ENCODE results near the gene MICAL1. TPM values are rescaled to one million over a fixed set of nuclear protein-coding genes. Genes with fewer than 3 reads are reported as not detected.

MICAL1 gene
- total RNA-seq, 1 donor from 2014 or later, result 782 TPM

DNA sequence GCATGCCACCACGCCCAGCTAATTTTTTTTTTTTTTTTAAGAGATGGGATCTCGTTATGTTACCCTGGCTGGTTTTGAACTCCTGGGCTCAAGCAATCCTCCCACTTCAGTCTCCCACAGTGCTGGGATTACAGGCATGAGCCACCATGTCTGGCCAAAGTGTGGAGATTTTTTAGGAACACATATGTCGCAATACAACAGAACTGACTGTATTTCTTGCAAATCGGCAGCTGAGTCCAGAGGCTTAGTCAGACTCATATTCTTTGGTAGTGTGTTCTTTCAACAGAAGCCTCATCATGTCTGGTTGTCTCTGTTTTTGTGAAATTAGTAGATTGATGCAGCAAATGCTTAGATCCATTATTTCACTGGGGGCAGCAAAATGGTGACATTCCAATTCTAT is 49.4 kb downstream of the MICAL1 start:
- Mint-ChIP-seq H3K9me3 (ENCODE audit: unreplicated experiment) (no peaks in the 10 kb centered on the region), H3K4me3 (ENCODE audit: unreplicated experiment) (no peak overlapping the region), H3K27me3 (ENCODE audit: unreplicated experiment) (no peaks in the 10 kb centered on the region), H3K27ac (ENCODE audit: unreplicated experiment) (no peak overlapping the region), H3K4me1 (ENCODE audit: low read depth, unreplicated experiment) (no peaks in the 10 kb centered on the region), H3K36me3 (ENCODE audit: unreplicated experiment) (no peaks in the 10 kb centered on the region)
- DNase-seq, result no peak
- TF ChIP-seq CTCF (IDR thresholded peaks at IDR 0.05; ENCODE audit: partially characterized antibody, unreplicated experiment), result no peak

DNA sequence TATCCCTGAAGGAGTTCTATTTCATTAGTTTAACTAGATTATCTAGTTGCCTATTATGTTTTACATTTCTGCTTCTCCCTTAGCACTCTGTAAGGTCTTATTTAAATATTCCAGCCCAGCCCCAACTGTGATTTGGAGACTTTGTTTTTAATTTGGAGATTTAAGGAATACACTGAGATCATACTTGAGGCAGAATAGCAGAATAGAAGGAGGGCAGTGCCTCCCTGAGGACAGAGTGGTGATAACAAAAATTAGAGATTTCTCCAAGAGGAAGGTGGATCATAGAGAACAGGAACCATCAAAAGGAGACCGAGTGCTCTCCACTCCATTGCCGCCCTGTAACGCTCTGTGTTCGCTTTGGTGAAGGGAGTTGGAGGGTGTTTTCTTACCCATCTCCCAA is 58.6 kb downstream of the MICAL1 start:
- Mint-ChIP-seq H3K4me1 (ENCODE audit: low read depth, unreplicated experiment) (no peaks in the 10 kb centered on the region), H3K27me3 (ENCODE audit: unreplicated experiment) (peaks cover 3% of the 10 kb centered on the region), H3K36me3 (ENCODE audit: unreplicated experiment) (no peaks in the 10 kb centered on the region), H3K9me3 (ENCODE audit: unreplicated experiment) (no peaks in the 10 kb centered on the region), H3K27ac (ENCODE audit: unreplicated experiment) (no peak overlapping the region), H3K4me3 (ENCODE audit: unreplicated experiment) (no peak overlapping the region)
- no peak for DNase-seq
- no peak for TF ChIP-seq CTCF (IDR thresholded peaks at IDR 0.05; ENCODE audit: partially characterized antibody, unreplicated experiment)

DNA sequence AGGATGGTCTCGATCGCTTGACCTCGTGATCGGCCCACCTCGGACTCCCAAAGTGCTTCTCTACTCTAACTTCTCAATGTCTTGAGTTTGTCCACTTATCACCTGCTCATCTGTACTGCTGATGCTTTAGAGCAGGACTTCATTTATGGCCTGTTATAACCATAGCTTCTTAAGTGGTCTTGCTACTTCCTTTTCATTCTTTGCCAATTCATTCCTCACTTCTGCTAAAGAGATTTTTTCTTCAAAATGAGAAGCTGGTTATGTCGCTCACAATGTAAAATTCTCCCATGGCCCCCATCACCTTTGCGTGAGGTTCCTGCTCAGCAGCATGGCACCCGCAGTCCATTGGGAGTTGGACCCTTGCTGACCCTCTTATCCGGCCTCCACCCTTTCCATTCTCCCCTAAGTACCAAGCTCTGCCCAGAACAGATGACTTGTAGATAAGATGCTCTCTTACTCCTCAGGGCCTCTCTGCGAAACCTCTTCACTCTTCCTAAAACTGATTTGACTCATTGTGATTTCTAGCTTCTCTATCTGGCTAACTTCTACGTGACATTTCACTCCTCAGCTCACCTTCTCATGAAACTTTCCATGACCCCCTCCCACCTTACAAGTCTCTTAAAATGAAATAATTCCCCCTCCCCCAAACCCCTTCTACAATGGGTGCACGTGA is 59.4 kb downstream of the MICAL1 start:
- Mint-ChIP-seq H3K27ac (ENCODE audit: unreplicated experiment) (no peak overlapping the region), H3K9me3 (ENCODE audit: unreplicated experiment) (no peaks in the 10 kb centered on the region), H3K4me1 (ENCODE audit: low read depth, unreplicated experiment) (peaks cover 2% of the 10 kb centered on the region), H3K4me3 (ENCODE audit: unreplicated experiment) (no peak overlapping the region), H3K27me3 (ENCODE audit: unreplicated experiment) (peaks cover 3% of the 10 kb centered on the region), H3K36me3 (ENCODE audit: unreplicated experiment) (no peaks in the 10 kb centered on the region)
- no peak for TF ChIP-seq CTCF (IDR thresholded peaks at IDR 0.05; ENCODE audit: partially characterized antibody, unreplicated experiment)
- DNase-seq, result no peak

Other genes with a start within 250 kb of the MICAL1 start
- gene CD164, start 73.3 kb downstream of the MICAL1 start, total RNA-seq (ENCODE audit: unreplicated experiment), result 45.5 TPM
- 0.83 TPM for gene PPIL6, start 15.1 kb downstream of the MICAL1 start, total RNA-seq (ENCODE audit: unreplicated experiment)
- gene SMPD2, start 15.0 kb downstream of the MICAL1 start, total RNA-seq (ENCODE audit: unreplicated experiment), result 6.4 TPM
- gene ZBTB24, start 27.4 kb upstream of the MICAL1 start, total RNA-seq (ENCODE audit: unreplicated experiment), result 6.4 TPM
- 8.1 TPM for gene AK9, start 235.4 kb upstream of the MICAL1 start, total RNA-seq (ENCODE audit: unreplicated experiment)
- gene FIG4, start 235.5 kb upstream of the MICAL1 start, total RNA-seq (ENCODE audit: unreplicated experiment), result 15.4 TPM

All from glutamatergic neuron (in vitro differentiated cells).